NCI-H2227 (cell line): ENCODE data around the gene CEPT1.

Experiments
- DNase-seq: peaks from one replicate; lab custom pipeline; 2025; ENCODE audit not compliant: unreplicated experiment; lab: John Stamatoyannopoulos, UW

Gene CEPT1

DNA sequence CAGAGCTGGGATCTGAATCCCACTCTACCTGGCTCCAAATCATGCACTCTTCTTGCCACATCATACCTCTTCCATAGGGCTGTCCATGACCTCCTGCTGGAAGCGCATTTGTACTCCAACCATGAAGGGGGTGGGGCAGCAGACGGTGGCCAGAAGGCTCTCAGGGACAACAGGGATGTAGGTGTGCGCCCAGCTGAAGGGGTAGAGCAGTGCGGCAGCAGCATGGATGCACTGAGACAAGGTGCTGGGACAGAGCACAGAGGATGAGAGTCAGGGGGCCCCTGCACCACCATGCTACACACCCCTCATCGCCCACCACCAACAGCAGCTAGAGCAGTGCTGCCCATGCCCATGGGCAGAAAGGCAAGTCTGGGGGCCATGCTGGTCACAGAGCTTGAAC lies 52.1 kb downstream of the CEPT1 start:
- DNase-seq: no peak

DNA sequence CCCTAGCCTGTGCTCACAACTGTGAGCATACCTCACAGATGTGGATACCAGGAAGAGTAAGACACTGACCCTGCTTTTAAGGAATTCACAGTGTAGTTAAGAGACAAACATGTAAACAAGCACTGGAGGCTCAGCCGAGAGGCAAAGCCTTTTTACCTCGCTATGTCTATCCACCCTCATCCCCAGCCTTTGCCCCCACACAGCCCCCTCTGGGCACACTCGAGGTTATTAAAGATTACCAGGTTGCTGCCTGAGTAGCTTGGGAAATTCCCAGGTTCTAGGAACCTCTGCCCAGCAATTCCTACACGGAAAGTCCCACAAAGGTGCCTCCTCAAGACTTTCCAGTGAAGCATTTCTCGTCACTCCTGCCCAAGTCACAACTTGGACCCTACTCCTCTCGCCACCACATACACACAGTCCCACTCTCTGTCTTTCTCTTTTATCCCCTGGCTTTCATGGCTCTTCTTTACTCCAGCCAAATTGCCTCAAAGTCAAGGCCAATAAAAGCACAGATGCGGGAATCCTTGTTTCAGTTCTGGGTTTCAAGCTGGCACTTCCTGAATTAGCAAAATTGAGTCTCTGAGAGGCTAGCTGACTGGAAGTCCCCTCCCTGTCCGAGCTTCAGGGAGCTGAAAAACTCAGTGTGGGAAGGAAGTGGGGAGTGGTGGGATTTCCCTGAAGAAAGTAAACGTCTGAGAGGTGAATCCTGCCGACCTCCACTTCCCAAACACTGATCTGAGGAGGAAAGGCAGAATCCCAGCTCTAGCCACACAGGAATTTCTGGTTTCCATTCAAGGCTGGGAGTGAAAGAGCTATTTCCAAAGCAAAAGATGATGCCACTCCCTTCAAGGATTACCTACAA lies 52.9 kb downstream of the CEPT1 start:
- no peak for DNase-seq

DNA sequence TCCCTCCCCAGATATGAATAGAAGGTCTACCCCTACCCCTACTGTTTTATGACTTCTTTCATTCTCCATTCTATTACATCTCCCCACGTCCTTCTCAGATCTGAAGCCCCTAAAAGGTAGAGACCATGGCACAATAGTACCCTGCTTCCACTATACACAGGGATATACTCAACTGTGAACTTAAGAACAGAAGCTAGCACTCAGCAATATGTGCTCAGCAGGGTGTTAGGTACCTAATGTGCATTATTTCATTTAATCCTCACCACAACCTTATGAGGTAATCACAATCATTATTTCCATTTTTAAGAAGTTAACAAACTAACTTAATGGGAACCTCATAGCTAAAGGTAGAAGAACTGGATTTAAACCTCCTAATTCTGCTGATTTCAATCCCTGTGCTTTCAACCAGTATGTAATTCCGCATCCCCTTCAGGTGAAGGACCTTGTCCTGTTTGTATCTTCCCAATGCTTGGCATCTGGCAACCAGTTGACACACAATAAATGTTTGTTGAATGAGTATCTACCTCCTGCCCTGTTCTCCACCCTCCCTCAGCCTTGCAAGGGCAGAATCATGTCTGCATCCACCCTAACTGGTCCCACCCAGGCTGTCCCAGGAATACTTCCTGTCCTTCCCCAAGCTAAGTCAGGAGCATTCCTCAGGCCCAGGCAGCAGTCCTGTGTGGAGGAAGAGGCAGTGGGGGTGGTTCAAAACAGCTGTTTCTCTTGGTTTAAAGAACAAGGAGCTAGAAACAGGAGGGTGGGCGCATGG lies 53.9 kb downstream of the CEPT1 start:
- DNase-seq: no peak

DNA sequence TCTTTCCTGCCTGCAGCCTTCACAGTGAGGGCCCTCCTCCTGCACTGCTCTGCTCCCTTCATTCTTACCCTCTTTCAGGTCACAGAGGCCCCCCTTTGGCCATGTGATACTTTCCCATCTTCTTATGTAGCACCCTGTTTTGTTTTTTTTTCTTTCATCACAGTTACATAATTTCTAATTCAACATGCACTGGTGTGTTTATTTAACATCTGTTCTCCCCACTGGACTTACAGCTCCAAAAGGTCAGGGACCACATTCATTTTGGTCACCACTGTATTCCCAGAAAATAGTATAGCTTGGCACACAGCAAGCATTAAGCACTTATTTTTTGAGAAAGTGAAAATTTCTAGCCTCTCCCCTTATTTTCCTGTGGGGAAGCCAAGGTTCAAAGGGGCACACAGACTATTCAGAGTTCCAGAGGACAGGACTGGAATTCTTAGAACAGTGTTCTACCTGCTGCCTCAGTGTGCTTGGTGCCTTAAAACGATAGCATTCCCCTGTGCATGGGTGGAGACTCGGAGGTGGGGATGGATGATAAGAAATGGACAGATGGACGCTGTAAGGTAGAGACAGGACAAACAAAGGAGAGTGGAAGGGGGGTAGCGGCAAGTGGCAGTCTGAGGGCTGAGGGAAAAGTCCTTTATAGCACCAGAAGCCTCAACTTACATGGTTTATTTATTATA lies 55.1 kb downstream of the CEPT1 start:
- no peak for DNase-seq

DNA sequence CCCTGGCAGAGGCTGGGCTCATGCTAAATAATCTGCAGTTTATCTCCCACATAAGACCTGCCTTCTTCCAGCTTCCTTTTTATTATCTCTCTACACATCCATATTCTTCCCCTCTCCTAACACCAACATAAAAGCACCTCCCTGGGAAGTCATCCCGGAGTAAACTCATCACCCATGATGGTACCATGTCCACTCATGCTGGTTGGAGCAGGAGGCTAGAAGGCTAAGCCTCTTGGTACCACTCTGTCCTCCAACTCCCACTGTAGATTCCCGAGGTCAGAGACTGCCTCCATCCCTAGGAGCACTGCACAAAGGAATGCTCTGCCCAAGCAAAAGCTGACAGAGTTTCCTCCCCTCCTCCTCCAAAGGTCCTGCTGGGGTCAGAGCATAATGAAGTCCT lies 56.2 kb downstream of the CEPT1 start:
- DNase-seq: no peak

DNA sequence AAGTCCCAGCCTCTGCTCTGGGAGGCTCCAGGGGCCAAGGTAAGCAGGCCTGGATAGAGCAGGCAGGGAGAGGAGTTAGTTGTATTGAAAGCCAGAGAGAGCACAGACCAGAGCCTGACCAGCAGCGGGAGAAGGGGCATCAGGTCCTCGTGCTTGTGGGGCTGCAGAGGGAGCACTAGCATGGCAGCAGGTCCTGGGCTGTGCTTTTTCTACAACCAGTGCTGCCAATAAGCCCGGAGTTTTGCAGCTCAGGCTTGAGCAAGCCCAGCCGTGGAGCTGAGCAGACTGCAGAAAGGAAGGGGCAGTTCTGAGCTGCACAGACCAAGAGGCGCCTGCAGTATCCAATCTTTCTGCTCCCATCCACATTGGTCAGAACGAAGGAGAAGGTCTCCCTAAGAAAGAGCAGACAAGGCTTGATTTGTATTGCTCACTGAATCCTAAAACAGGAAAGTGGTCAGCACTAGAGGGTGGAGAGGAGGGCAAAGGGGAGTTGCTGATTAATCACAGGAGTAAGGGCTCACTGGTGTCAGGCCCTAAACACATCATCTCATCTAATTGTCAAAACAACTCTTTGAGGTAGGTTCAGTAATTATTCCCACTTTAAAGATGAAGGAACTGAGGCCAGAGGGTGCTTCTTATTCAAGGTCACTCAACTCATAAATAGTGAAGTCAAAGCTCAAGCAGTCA lies 57.7 kb downstream of the CEPT1 start:
- no peak for DNase-seq

DNA sequence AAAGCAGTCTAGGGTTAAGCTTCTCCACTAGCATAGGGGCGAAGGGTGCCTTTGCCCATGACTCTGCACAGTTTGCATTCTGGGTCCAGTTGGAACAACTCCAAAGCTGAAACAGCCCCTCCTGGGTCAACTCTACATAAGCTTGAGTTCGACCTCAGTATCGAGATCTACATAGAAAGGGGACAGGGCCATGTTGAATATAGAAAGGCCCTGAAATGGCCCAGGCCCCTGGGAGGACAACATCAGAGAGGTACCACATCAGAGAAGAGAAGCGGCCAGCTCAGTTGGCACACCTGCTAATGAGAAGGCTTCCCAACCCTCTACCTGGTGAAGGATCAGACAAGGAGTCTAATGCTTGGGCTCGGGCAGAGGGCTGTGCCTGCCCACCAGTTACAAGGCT lies 58.8 kb downstream of the CEPT1 start:
- DNase-seq: no peak

DNA sequence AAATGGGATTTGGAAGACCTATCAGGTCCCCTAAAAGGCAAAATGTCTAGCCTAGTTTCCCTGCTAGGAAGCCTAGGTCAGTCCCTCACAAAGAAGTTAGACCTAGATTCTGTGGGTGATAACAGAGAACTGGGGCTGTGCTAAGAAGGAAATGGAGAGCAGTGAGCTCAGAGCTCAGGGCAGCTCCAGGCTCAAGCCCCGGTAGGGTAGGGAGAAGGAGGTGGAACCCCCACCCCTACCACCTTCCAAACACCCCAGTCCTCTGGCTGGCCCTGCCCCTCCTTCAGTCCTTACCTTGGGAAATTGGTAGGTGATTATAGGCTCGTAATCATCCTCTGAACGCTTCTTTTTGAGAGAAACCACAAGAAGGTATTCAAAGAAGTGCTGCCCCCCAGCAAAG lies 59.3 kb downstream of the CEPT1 start:
- DNase-seq: no peak

DNA sequence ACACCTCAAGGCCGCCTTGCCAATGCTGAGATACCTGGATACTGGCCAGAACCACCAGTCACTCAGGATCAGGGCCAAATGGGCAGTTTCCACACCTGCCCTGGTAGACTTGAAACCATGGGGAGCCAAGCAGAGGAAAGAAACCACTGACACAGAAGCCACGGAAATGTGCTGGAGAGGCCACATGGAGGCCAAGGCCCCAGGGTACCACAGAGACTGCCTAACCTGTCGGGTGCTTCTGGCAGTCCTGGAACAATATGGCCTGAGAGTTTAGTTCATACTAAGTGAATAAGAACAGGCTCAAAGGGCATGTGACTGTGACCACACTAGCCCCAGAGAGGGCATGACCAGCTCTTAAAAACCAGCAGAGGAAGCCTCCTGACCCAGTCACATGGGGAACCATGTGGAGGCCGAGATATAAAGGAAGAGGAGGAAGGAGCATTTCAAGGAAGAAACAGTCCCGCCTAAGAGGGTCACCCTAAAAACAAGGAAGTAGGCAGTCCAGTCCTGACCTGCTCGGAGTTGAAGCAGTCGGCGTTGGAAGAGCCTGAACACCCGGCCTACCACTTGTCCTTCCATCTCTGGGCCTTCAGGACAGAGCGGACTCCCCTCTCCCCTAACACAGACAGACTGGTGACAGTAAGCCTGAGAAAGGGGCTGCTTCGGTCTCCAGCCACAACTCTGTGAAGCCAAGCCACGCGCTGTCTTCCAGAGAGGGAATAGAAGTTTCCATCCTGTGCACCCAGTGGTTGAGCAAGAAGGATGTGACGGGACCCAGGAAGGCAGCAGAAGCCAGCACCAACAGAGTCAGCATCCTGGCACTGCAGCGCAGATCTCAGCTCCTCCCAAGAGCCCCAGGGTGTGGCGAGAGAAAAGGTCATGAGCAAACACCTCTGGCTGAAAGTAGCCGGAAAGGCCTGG lies 60.1 kb downstream of the CEPT1 start, which contains the start of gene DENND2D:
TSS of gene DENND2D (minus strand) at position 766 of the 921 bp plus-strand sequence. CDS start at position 579, 187 bp downstream.
- DNase-seq: no peak

DNA sequence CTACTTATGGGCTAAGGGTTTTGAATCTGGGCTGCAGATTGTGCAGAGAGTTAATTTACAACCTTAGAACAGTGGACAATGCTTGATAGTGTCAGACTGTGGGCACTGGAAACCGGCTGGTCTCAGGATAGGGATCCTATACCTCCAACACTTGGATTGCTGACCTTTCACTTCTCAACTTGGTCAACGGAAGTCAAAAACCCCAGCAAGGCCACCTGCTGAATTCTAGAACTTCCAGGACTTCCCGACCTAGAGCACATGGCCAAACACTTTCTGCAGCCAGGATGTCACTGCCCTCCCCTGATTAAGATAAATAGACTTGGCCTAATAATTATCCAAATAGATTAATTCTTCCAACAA lies 60.8 kb downstream of the CEPT1 start:
- no peak for DNase-seq

DNA sequence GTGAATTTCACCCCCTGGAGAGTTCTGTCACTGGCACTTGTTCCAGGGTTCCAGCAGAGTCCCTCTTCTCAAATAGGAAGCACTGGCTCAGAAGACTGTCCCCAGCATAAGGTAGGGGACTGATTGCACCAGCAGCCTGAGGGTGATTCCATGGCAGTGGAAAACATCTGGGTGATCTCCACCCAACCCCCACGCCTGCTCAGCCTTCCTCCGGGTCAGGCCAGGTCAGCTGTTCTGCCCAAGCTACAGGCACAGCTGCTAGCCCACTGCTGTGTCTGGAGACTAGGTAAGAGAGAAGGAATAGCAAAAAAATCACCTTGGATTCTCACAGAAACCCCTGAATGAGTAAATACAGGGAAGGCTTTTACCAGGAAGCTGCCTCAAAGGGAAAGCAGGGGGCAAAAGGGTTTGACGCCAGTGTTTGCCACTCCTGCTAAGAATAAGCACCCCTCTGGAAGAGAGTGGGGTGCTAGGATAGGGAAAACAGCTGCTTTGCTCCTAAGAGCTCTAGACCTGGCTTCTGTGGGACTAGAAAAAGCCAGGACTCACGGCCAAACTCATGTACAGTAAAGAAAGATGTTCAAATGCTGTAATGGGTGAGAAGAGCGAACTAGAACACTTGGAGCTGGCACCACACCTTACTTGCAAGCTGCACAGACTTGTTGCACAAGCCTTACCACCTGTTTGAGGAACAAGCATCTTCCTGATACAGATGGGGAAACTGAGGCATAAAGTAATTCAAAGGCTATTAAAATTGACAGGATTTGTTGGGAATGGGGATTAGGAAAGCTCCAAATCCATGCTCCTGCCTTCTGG lies 61.5 kb downstream of the CEPT1 start:
- no peak for DNase-seq

DNA sequence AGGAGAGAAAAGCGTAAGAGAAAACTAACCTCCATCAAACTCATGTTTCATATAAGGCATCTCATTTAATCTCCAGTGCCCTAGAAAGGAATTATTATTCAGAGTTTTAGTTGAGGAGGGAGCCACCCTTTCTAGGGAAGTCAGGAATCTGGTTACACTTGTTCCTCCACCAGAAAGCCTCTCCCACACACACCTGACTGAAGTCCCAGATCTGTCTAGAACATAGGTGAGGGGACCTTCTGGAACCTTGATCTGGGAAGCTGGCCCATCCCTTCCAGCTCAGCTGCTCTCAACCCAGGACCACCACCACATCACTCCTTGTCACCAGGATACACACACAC lies 62.3 kb downstream of the CEPT1 start:
- no peak for DNase-seq

DNA sequence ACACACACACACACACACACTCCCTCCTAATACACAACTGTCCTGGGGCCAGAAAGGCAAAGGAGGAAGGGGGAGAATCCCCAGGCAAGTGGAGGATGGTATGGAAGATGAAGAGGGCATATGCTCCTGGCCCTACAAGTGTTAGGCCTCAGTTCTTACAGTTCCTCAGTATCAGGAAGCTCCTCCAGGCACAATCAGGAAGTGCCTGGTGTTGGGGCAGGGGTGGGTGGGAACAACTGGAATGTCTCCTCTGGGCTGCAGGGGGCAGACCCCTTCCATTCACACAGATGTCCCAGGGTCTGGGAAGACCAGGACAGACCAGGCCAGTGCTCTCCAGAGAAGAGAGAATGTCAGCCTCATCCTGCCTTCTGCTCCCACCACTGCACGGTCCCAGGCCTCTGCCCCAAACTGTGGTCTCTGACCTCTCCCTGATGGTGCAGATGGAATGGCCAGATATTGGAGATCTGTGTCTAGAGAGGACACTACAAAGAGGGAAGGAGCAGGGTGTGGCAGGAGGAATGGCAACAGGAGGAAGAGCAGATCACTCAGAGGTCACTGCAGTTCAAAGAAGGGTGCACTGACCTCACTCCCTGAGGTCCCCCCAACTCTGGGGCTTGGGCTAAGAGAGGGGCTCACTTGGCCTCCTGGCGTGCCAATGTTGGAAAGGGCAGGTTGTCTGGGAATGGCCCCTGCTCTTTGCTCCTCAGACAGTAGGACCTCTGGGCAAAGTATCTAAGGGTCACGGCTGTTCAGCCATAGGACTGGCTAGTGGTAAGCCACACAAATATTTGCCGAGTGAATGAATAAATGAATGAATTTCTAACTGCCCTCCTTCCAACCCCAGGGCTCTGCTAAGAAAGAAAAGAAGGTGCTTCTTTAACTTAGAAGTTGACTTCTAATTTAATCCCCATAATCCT lies 62.9 kb downstream of the CEPT1 start:
- no peak for DNase-seq

DNA sequence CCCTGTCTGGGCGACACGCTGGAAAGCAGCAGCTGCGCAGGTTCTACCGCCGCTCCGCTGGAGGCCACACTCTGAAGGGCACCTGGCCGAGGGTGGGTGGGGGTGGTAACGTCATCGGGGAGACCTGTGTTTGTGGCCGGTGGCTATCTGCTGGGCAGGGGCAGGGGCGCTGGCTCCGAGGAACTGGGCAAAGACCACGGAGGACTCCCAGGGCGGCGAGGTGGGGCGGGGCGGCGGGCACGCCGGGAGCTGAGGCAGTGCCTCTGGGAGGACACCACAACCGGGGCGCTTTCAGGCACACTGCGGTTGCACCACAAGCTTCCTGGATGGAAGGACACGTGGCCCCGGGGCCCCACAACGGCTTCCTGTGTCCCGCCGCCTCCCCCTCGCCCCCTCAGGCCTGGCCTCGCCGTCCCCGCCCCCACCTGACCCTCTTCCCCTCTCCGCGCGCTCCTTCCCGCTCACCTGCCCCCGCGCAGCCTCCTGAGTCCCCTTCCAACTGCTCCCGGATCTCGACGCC lies 63.7 kb downstream of the CEPT1 start:
- peak; percentile 11 for DNase-seq

DNA sequence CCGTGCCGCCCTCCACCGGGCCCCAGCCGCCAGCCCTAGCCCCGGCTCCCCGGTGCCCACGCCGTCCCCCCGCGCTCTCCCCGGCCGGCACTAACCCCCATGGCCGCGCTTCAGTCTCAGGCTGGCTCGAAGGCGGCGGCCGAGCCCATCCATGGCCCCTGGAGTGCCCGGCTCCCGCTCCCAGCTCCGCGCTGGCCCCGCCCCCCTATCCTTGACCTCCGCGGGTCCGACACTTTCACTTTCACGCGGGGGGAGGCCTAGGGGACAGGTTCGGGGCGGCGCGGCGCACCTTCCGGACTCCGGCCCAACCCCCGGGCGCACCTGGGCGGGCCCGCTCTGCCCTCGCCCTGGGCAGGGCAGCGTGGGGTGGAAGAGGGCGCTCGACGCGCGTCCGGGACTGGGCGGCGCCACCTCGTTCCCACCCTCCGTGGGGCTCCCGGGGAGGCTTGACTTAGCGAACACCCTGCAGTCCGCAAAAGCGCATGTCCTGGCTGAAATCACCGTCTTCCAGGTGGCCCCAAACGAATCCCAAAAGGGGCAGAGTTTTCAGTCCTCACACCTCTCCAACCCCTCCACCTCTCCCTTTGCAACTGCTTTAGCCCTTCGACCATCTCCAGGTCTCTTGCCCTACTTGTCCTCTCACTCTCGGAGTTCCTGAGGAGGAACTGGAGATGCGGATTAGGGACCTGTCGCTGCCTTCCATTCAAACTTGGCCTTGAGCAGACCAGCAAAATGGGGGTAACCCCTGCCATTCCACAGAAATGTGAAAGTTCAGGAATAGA lies 64.4 kb downstream of the CEPT1 start:
- DNase-seq: no peak

DNA sequence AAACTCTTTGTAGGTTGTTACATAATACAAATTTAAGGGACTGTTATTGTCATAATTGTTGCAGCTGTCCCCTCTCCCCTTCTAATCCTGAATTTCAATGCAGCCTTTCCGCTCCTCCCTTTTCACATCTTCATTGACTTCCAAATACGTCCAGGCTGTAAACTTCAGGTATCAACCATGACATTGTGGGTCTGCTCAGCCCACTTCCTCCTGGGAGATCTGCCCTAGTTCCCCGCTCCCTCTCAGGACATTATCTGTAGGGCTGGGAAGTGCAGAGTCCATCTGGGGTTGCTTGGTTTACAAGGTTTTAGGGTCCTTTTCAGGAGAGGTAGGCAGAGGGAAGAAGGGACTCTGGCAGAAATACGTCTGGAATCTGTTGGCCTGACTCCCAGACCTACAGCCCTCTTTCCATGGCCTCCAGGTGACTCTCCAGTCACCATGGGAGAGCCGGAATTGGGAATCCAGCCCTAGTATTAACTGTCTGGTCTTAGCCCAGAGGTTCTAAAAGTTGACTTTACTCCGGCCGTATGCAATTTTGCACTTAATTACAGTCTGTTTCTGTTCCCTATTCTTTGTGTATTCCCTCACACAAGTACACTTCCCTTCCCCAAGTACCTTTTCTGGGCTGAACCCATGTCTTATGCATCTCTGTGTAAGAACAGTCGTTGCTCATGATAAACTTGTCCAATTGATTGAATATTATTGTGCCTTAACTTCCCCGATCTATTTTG lies 65.1 kb downstream of the CEPT1 start:
- DNase-seq: no peak

DNA sequence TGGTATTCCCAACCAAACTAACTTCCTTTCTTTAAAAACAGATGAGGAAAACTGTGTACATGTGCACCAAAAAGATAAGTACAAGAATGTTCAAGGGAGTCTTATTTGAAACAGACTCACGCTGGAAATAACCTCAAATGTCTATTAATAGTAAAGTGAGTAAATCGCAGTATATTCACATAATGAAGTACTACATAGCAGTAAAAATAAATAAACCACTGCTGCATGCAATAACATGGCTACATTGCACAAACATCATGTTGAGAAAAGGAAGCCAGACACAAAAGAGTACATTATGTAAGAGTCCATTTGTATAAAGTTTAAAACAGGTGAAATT lies 65.7 kb downstream of the CEPT1 start:
- no peak for DNase-seq
